HepG2 (cell line): Measurements from ENCODE around the gene GRIN2C. TPM values are rescaled to one million over a fixed set of nuclear protein-coding genes. Genes with fewer than 3 reads are reported as not detected.

Source experiments
- CBX1 ChIP-seq: IDR thresholded peaks from one replicate; pipeline ENCODE4 v1.6.1; 2016; ENCODE audit warnings: antibody characterized with exemption, low read depth
- HCFC1 ChIP-seq: fragments of 150-350 bp; IDR thresholded peaks from 2 replicates; pipeline ENCODE4 v1.6.1; 2014; ENCODE audit warnings: low read depth, low read length
- HNF4A ChIP-seq: sonication (generic); formaldehyde crosslinking; IDR thresholded peaks from 2 replicates; pipeline ENCODE4 v1.4.0; 2020; ENCODE audit warnings: missing genetic modification reagents
- HOXA3 ChIP-seq: sonication (generic); formaldehyde crosslinking; IDR thresholded peaks from 2 replicates; pipeline ENCODE4 v1.5.0; 2020; ENCODE audit warnings: missing genetic modification reagents
- POGZ ChIP-seq: sonication (generic); formaldehyde crosslinking; IDR thresholded peaks from 2 replicates; pipeline ENCODE4 v1.4.0; 2020; ENCODE audit warnings: mild to moderate bottlenecking, missing genetic modification reagents
- TEAD2 ChIP-seq: sonication (generic); formaldehyde crosslinking; IDR thresholded peaks from 2 replicates; pipeline ENCODE4 v1.9.0; 2021; ENCODE audit warnings: missing genetic modification reagents
- TP53 ChIP-seq: sonication (generic); formaldehyde crosslinking; conservative IDR thresholded peaks from 2 replicates; pipeline ENCODE4 v1.4.0; 2020; ENCODE audit warnings: missing genetic modification reagents
- ZFP41 ChIP-seq: sonication (generic); formaldehyde crosslinking; IDR thresholded peaks from 2 replicates; pipeline ENCODE4 v1.4.0; 2020; ENCODE audit warnings: mild to moderate bottlenecking, missing genetic modification reagents, borderline replicate concordance
- ZNF124 ChIP-seq: sonication (generic); formaldehyde crosslinking; IDR thresholded peaks from 2 replicates; pipeline ENCODE4 v1.4.0; 2020; ENCODE audit warnings: missing genetic modification reagents
- ZNF546 ChIP-seq: sonication (generic); formaldehyde crosslinking; conservative IDR thresholded peaks from 2 replicates; pipeline ENCODE4 v1.8.1; 2023; ENCODE audit warnings: mild to moderate bottlenecking, missing genetic modification reagents
- ZNF589 ChIP-seq: sonication (generic); formaldehyde crosslinking; conservative IDR thresholded peaks from 2 replicates; pipeline ENCODE4 v1.8.0; 2022; ENCODE audit warnings: mild to moderate bottlenecking, moderate library complexity, missing genetic modification reagents
- ZNF672 ChIP-seq: sonication (generic); formaldehyde crosslinking; IDR thresholded peaks from 2 replicates; pipeline ENCODE4 v1.8.1; 2022; ENCODE audit warnings: missing genetic modification reagents
- polyA plus RNA-seq, 8 experiments: library from polyadenylated mRNA; depleted of rRNA in 3 of 8; stranded (reverse) in 7 of 8; unstranded in 1 of 8; fragments of >200 nt; fragmentation: Illumina TruSeq in 4 of 8; extraction: Trizol in 4 of 8; gene quantifications; 2 replicates each; pipeline versions ENCODE4 v1.2.1 to v1.2.3, GENCODE V29; 2011 to 2016; ENCODE audit warnings: low read depth in 4 of 8, missing spikeins in 1 of 8, mixed read lengths in 1 of 8; ENCODE audit not compliant: insufficient read depth in 1 of 8
- total RNA-seq, 5 experiments: library from RNA; depleted of rRNA; stranded (reverse); fragments of >200 nt; fragmentation: Illumina TruSeq; extraction: Trizol; gene quantifications; 2 replicates each; pipeline ENCODE4 v1.2.3, GENCODE V29; 2016; ENCODE audit warnings: low read depth in 1 of 5
- TF ChIP-seq, protein P1 (sequence below): sonication (generic); formaldehyde crosslinking; IDR thresholded peaks from 2 replicates; pipeline ENCODE4 v1.4.0; 2020; ENCODE audit warnings: missing genetic modification reagents
- TF ChIP-seq, protein P2 (sequence below): sonication (generic); formaldehyde crosslinking; IDR thresholded peaks from 2 replicates; pipeline ENCODE4 v1.4.0; 2020; ENCODE audit warnings: missing genetic modification reagents, borderline replicate concordance
- TF ChIP-seq, protein P3 (sequence below): fragments of 450-650 bp; IDR thresholded peaks from 2 replicates; pipeline ENCODE4 v1.6.1; 2017

Gene GRIN2C
- total and polyA plus RNA-seq, 2 of the 13 experiments (the other 11 are each of a cell fraction or from before 2014, with no cell fraction given), result 0.03 to 0.11 TPM

DNA sequence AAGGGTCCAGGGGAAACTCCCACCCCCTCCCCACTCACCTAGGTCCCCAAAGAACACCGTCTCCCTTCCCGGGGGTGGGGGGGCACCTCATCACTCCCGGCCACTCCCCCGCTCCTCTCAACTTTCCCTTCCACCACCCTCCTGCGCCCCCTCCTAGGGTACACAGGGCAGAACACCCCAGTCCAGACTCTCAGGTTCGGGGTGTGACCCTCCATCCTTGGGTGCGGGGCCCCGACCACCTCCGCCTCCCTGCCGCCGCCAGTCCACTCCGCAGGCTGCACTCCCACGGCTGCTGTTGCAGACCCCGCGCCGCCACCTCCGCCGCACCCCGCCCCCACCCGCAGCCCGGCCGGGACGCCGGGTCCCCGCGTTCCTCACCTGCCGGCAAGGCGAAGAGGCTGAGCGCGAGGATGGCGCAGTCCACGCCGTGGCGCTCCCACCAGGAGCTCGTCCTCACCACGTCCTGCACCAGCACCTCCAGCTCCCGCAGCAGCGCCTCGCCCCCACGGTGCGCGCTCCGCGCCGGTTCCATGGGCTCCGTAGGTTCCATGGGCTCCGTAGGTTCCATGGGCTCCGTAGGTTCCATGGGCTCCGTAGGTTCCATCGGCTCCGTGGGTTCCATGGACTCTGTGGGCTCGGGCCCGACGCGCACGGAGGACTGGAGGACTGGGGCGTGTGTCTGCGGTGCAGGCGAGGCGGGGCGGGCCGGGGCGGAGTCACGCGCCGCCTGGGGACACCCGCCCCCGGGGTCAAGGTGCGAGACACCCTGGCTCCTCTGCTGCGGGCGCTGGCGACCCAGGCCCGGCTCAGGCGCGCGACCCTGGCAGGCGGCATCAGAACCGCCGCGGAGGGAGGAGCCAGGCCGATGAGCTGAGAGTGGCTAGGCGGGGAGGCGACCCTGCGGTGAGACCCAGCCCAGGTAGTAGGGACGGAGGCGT lies 33.6 kb upstream of the GRIN2C start, which contains the start of gene FADS6 (continued):
- TF ChIP-seq HCFC1 (no peak), HNF4A (CRISPR knock-in tag) (peak; percentile 57), CBX1 (no peak), ZNF546 (CRISPR knock-in tag) (no peak), ZFP41 (CRISPR knock-in tag) (no peak), ZNF589 (CRISPR knock-in tag) (no peak), TP53 (no peak), ZNF672 (CRISPR knock-in tag) (no peak), POGZ (CRISPR knock-in tag) (no peak), TEAD2 (no peak), ZNF124 (no peak), HOXA3 (peak; percentile 45; the same call in 1 of the 2 replicates)
- TF ChIP-seq, protein P1, sequence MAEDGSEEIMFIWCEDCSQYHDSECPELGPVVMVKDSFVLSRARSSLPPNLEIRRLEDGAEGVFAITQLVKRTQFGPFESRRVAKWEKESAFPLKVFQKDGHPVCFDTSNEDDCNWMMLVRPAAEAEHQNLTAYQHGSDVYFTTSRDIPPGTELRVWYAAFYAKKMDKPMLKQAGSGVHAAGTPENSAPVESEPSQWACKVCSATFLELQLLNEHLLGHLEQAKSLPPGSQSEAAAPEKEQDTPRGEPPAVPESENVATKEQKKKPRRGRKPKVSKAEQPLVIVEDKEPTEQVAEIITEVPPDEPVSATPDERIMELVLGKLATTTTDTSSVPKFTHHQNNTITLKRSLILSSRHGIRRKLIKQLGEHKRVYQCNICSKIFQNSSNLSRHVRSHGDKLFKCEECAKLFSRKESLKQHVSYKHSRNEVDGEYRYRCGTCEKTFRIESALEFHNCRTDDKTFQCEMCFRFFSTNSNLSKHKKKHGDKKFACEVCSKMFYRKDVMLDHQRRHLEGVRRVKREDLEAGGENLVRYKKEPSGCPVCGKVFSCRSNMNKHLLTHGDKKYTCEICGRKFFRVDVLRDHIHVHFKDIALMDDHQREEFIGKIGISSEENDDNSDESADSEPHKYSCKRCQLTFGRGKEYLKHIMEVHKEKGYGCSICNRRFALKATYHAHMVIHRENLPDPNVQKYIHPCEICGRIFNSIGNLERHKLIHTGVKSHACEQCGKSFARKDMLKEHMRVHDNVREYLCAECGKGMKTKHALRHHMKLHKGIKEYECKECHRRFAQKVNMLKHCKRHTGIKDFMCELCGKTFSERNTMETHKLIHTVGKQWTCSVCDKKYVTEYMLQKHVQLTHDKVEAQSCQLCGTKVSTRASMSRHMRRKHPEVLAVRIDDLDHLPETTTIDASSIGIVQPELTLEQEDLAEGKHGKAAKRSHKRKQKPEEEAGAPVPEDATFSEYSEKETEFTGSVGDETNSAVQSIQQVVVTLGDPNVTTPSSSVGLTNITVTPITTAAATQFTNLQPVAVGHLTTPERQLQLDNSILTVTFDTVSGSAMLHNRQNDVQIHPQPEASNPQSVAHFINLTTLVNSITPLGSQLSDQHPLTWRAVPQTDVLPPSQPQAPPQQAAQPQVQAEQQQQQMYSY, result no peak
- TF ChIP-seq, protein P2, sequence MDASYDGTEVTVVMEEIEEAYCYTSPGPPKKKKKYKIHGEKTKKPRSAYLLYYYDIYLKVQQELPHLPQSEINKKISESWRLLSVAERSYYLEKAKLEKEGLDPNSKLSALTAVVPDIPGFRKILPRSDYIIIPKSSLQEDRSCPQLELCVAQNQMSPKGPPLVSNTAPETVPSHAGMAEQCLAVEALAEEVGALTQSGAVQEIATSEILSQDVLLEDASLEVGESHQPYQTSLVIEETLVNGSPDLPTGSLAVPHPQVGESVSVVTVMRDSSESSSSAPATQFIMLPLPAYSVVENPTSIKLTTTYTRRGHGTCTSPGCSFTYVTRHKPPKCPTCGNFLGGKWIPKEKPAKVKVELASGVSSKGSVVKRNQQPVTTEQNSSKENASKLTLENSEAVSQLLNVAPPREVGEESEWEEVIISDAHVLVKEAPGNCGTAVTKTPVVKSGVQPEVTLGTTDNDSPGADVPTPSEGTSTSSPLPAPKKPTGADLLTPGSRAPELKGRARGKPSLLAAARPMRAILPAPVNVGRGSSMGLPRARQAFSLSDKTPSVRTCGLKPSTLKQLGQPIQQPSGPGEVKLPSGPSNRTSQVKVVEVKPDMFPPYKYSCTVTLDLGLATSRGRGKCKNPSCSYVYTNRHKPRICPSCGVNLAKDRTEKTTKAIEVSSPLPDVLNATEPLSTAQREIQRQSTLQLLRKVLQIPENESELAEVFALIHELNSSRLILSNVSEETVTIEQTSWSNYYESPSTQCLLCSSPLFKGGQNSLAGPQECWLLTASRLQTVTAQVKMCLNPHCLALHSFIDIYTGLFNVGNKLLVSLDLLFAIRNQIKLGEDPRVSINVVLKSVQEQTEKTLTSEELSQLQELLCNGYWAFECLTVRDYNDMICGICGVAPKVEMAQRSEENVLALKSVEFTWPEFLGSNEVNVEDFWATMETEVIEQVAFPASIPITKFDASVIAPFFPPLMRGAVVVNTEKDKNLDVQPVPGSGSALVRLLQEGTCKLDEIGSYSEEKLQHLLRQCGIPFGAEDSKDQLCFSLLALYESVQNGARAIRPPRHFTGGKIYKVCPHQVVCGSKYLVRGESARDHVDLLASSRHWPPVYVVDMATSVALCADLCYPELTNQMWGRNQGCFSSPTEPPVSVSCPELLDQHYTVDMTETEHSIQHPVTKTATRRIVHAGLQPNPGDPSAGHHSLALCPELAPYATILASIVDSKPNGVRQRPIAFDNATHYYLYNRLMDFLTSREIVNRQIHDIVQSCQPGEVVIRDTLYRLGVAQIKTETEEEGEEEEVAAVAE, result no peak
- TF ChIP-seq, protein P3, sequence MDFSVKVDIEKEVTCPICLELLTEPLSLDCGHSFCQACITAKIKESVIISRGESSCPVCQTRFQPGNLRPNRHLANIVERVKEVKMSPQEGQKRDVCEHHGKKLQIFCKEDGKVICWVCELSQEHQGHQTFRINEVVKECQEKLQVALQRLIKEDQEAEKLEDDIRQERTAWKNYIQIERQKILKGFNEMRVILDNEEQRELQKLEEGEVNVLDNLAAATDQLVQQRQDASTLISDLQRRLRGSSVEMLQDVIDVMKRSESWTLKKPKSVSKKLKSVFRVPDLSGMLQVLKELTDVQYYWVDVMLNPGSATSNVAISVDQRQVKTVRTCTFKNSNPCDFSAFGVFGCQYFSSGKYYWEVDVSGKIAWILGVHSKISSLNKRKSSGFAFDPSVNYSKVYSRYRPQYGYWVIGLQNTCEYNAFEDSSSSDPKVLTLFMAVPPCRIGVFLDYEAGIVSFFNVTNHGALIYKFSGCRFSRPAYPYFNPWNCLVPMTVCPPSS, result no peak
